Muscle of leg (tissue), 11 donors: ENCODE measurements around the gene PCSK9. TPM values are rescaled to one million over a fixed set of nuclear protein-coding genes. Genes with fewer than 3 reads are reported as not detected.

Experiments
- DNase-seq: peaks from one replicate; pipeline ENCODE4 v3.0.0; 2013
- H3K27ac ChIP-seq: one replicate; pipeline ENCODE4 v1.5.1; 2013; ENCODE audit warnings: mild to moderate bottlenecking, low read length, control low read depth
- H3K27me3 ChIP-seq: one replicate; pipeline ENCODE4 v1.6.1; 2013; ENCODE audit warnings: low read length; ENCODE audit not compliant: control insufficient read depth, insufficient read depth
- H3K36me3 ChIP-seq: one replicate; pipeline ENCODE4 v1.6.1; 2013; ENCODE audit warnings: low read length; ENCODE audit not compliant: control insufficient read depth, insufficient read depth
- H3K4me1 ChIP-seq: one replicate; pipeline ENCODE4 v1.6.1; 2013; ENCODE audit warnings: low read length; ENCODE audit not compliant: control insufficient read depth, insufficient read depth
- H3K4me3 ChIP-seq: one replicate; pipeline ENCODE4 v1.5.1; 2013; ENCODE audit warnings: low read length, control low read depth
- H3K9me3 ChIP-seq: replicated peaks from 2 replicates; pipeline ENCODE4 v1.6.1; 2013; ENCODE audit warnings: low read depth, low read length; ENCODE audit not compliant: control insufficient read depth
- WGBS: methylation state at CpG from one replicate; pipeline ENCODE4 v1.1.5; 2013; ENCODE audit warnings: missing lambda C conversion rate; ENCODE audit not compliant: insufficient coverage; 5-methylcytosine and 5-hydroxymethylcytosine counted together
- polyA plus RNA-seq, 8 donors: library from polyadenylated mRNA; unstranded; fragments of 120-200 nt; gene quantifications; one replicate each; pipeline versions ENCODE4 v1.2.1 to v1.2.3, GENCODE V29; 2013; ENCODE audit warnings: inconsistent platforms in 1 of 8, low replicate concordance in 1 of 8; ENCODE audit not compliant: insufficient read length in 8 of 8, insufficient read depth in 1 of 8
- total RNA-seq: library from RNA; stranded (reverse); fragments of 120-200 nt; gene quantifications from one replicate; pipeline ENCODE4 v1.2.4, GENCODE V29; 2013

Gene PCSK9
- total and polyA plus RNA-seq, 9 donors = 3.1 to 12.7 (median 5.3) TPM

GRCh38 chr1:55076356-55076755, 37.0 kb downstream of the PCSK9 start:
- H3K9me3 ChIP-seq = no peaks in the 10 kb centered on the region
- peaks cover 6% of the 10 kb centered on the region for H3K4me1 ChIP-seq
- 50% methylated on average over 1 of the region's 1 CpG for WGBS
- peaks cover 65% of the 10 kb centered on the region for H3K36me3 ChIP-seq
- no peak overlapping the region for H3K4me3 ChIP-seq
- H3K27me3 ChIP-seq = no peaks in the 10 kb centered on the region
- DNase-seq = no peak
- no peak overlapping the region for H3K27ac ChIP-seq

DNA sequence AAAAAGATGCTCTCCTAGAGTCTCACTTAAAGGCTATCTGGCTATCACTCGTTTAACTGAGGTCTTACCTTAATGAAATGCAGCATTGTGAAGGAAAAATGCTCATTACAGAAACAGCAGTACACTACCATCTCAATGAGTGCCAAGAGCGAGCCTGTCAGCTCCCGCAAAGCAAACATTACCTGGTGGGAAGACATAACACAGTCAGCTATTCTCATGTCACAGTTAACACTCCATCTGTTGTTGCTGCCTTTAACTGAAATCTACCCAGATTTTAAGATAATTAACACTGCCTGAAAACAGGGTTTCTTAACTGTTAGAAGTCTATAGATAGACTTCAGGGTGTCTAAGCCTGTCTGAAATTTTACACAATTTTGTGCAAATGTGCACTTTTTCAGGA, 39.1 kb downstream of the PCSK9 start:
- Histone ChIP-seq H3K9me3 (no peaks in the 10 kb centered on the region), H3K4me3 (no peak overlapping the region), H3K4me1 (no peaks in the 10 kb centered on the region), H3K27me3 (no peaks in the 10 kb centered on the region), H3K36me3 (peaks cover 60% of the 10 kb centered on the region), H3K27ac (no peak overlapping the region)
- no peak for DNase-seq
- WGBS = 80% methylated on average over 1 of the region's 3 CpGs

DNA sequence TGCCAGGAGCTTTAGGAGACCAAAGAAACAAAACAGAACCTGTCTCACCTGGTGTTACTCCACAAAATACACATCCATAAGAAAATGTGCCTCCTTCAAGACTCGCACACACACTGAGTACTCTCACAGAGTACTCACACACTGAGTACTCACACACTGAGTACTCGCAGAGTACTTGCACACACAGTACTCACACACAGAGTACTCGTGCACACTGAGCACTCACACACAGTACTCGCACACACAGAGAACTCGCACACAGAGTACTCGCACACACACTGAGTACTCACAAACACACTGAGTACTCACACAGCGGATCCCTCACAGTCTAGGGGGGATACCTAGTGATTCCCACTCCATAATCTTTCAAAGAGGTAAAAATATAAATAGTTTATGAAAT, 40.3 kb downstream of the PCSK9 start:
- WGBS = 100% methylated on average over 3 of the region's 7 CpGs
- DNase-seq = no peak
- peaks cover 59% of the 10 kb centered on the region for H3K36me3 ChIP-seq
- H3K27me3 ChIP-seq = no peaks in the 10 kb centered on the region
- no peaks in the 10 kb centered on the region for H3K9me3 ChIP-seq
- no peak overlapping the region for H3K4me3 ChIP-seq
- no peak overlapping the region for H3K27ac ChIP-seq
- H3K4me1 ChIP-seq = no peaks in the 10 kb centered on the region

- Histone ChIP-seq H3K4me3 (no peak overlapping the region), H3K27me3 (no peaks in the 10 kb centered on the region), H3K27ac (no peak overlapping the region), H3K36me3 (peaks cover 66% of the 10 kb centered on the region), H3K9me3 (no peaks in the 10 kb centered on the region), H3K4me1 (no peaks in the 10 kb centered on the region)
- no peak for DNase-seq
- WGBS = 83% methylated on average over 6 of the region's 9 CpGs
Observed at GRCh38 chr1:55081188-55081904, 42.0 kb downstream of the PCSK9 start.

DNA sequence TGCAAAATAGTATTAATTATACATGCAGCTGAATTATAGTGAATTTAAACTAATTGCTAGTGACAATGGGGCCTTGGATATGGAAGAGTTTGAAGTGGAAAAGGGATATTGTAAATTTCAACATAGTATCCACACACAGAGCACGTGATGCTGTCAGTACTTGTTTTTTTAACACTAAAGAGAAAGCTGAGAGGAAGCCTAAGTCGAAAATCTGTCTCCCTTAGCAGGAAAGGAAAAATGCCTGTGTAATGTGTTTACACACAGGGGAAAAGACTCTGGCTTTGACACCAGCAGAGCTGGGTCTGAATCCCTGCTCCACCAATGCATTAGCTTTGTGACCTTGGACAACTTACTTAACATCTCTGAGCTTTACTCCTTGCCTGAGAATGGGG, 42.6 kb downstream of the PCSK9 start:
- Histone ChIP-seq H3K36me3 (peaks cover 67% of the 10 kb centered on the region), H3K9me3 (no peaks in the 10 kb centered on the region), H3K4me1 (no peaks in the 10 kb centered on the region), H3K27me3 (no peaks in the 10 kb centered on the region), H3K27ac (no peak overlapping the region), H3K4me3 (no peak overlapping the region)
- no peak for DNase-seq
- WGBS = 50% methylated on average over 1 of the region's 2 CpGs

- Histone ChIP-seq H3K9me3 (no peaks in the 10 kb centered on the region), H3K27me3 (no peaks in the 10 kb centered on the region), H3K4me3 (no peak overlapping the region), H3K27ac (no peak overlapping the region), H3K4me1 (peaks cover 2% of the 10 kb centered on the region), H3K36me3 (peaks cover 75% of the 10 kb centered on the region)
- no peak for DNase-seq
- WGBS = 100% methylated on average over 1 of the region's 7 CpGs
Observed at GRCh38 chr1:55084257-55084656, 44.9 kb downstream of the PCSK9 start.

DNA sequence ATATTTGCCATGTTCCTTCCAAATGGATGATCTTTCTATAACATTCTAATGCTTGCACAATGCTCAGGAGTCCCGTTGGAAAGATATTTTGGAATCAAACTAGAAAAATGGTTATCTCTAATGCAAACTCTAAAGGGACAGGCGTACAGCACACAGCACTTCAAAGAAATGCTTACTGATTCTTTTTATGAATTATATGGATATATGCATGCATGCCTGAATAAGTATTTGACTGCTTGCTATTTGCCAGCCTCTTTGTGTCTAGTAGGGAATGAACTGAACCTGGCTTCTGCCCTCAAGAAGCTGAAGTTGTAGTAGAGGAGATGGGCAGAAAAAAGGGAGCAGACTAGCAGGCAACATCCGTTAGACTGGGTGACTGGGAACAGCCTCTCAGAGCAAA, 48.1 kb downstream of the PCSK9 start:
- H3K36me3 ChIP-seq = peaks cover 67% of the 10 kb centered on the region

GRCh38 chr1:55088413-55088812, 49.1 kb downstream of the PCSK9 start:
- Histone ChIP-seq H3K36me3 (peaks cover 64% of the 10 kb centered on the region), H3K4me1 (peaks cover 2% of the 10 kb centered on the region), H3K4me3 (no peak overlapping the region), H3K27me3 (no peaks in the 10 kb centered on the region), H3K9me3 (no peaks in the 10 kb centered on the region), H3K27ac (no peak overlapping the region)
- WGBS = 92% methylated on average over 4 of the region's 4 CpGs
- no peak for DNase-seq

More for the DNA sequence above, 48.1 kb downstream of the PCSK9 start:
- 82% methylated on average over 1 of the region's 3 CpGs for WGBS
- Histone ChIP-seq H3K9me3 (no peaks in the 10 kb centered on the region), H3K27me3 (no peaks in the 10 kb centered on the region), H3K4me1 (peaks cover 2% of the 10 kb centered on the region), H3K4me3 (no peak overlapping the region), H3K27ac (no peak overlapping the region)
- no peak for DNase-seq

DNA sequence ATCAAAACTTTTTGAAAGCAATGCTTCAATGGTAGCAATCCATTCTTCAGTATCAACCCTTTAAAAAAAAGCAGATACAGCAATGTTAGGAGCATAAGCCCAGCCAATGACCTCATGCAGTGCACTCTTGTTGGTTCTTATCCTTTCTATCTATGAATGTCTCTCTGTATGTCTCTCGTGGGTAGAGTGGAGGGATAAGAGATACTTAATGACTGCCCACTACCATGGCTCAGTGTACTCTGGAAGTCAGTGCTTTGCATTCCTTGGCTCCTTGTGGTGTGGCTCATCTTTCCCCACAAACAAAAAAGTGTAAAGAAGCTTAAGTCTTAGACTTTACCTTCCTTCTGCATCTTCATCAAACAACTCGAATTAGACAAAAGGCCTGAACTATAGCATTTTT, 50.3 kb downstream of the PCSK9 start:
- Histone ChIP-seq H3K9me3 (no peaks in the 10 kb centered on the region), H3K4me1 (peaks cover 2% of the 10 kb centered on the region), H3K36me3 (peaks cover 63% of the 10 kb centered on the region), H3K4me3 (no peak overlapping the region), H3K27me3 (no peaks in the 10 kb centered on the region), H3K27ac (no peak overlapping the region)
- no CpG with 5 or more reads among the region's 2 CpGs for WGBS
- DNase-seq = no peak

GRCh38 chr1:55092475-55092874, 53.1 kb downstream of the PCSK9 start:
- Histone ChIP-seq H3K27ac (no peak overlapping the region), H3K27me3 (no peaks in the 10 kb centered on the region), H3K4me3 (no peak overlapping the region), H3K9me3 (no peaks in the 10 kb centered on the region), H3K4me1 (peaks cover 2% of the 10 kb centered on the region), H3K36me3 (peaks cover 59% of the 10 kb centered on the region)
- no peak for DNase-seq
- no CpG with 5 or more reads among the region's 2 CpGs for WGBS

- no peaks in the 10 kb centered on the region for H3K4me1 ChIP-seq
- peaks cover 54% of the 10 kb centered on the region for H3K36me3 ChIP-seq
- no peak overlapping the region for H3K27ac ChIP-seq
- no peaks in the 10 kb centered on the region for H3K9me3 ChIP-seq
- no peak overlapping the region for H3K4me3 ChIP-seq
- DNase-seq = no peak
- 80% methylated on average over 1 of the region's 5 CpGs for WGBS
- no peaks in the 10 kb centered on the region for H3K27me3 ChIP-seq
Observed at GRCh38 chr1:55095095-55095494, 55.7 kb downstream of the PCSK9 start.
